Measurements from ENCODE around the gene GPR151. TPM values are rescaled to one million over a fixed set of nuclear protein-coding genes. Genes with fewer than 3 reads are reported as not detected.

Gene GPR151
- polyA plus RNA-seq (2012; rRNA removed): not detected in 2 replicates
- polyA plus RNA-seq (2012; cell fraction: cytosol; rRNA removed): not detected in 2 replicates
- not detected in 2 replicates for polyA plus RNA-seq (2012; cell fraction: nucleus; rRNA removed)

DNA sequence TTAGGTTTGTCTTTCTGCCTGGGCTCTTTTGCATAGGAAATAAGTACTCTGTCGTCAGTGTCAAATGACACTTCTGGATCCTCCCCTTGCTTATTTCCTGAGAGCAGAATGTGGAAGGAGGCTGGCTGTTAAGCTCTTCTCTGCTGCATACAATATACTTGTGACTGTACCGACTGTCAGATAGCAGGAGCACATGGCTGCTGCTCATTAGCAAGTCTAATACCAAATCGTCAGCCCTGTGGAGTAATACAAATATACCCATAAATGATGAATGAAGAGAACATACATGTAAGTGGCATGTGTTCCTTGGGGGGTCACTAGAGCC, at the start of gene GPR151:
GPR151 (minus strand) TSS at position 40 of the 325 bp plus-strand sequence. CDS start 77 bp downstream, outside the sequence.
- no peaks in the 10 kb centered on the region for H3K9me2 ChIP-seq
- CTCF ChIA-PET: interaction anchor here (0.7 to 5.2 kb wide), 3 partner anchors 17 to 864 kb away, joined by 3 to 24 read pairs (median 3); no protein-coding TSS in a partner anchor

More for the DNA sequence above, at the start of gene GPR151:
- Histone ChIP-seq H3K9me3 (no peaks in the 10 kb centered on the region), H3K4me3 (ENCODE audit: low read depth in 2 of 2, low read length in 1 of 2) (no peak within 1 kb of the TSS), H3F3A (replicated peaks; ENCODE audit: insufficient read depth) (peaks cover 9% of the 10 kb centered on the region), H2AFZ (ENCODE audit: low read depth) (no peak within 1 kb of the TSS), H3K4me1 (ENCODE audit: control insufficient read depth in 1 of 2, insufficient read depth in 2 of 2, low read depth in 1 of 2, low read length in 1 of 2) (no peaks in the 10 kb centered on the region), H3K27ac (ENCODE audit: low read depth in 2 of 2, low read length in 1 of 2) (no peak within 1 kb of the TSS), H3K4me2 (no peak within 1 kb of the TSS), H3K9ac (no peak within 1 kb of the TSS), H3K79me2 (ENCODE audit: insufficient read depth) (no peaks in the 10 kb centered on the region), H3K27me3 (ENCODE audit: insufficient read depth) (no peaks in the 10 kb centered on the region), H3K36me3 (replicated peaks in 1 of 2; ENCODE audit: control insufficient read depth in 1 of 2, insufficient read depth in 2 of 2, low read length in 1 of 2) (peaks cover 23 to 24% of the 10 kb centered on the region in 2 experiments), H4K20me1 (ENCODE audit: insufficient read depth) (no peaks in the 10 kb centered on the region)
- 94% methylated on average over 3 of the region's 3 CpGs for WGBS (ENCODE audit: low lambda C conversion rate)
- POLR2A ChIA-PET: interaction anchor here (0.8 kb wide), 1 partner anchor 16 kb away, joined by 3 read pairs; no protein-coding TSS in a partner anchor
- DNase-seq: no peak
- TF ChIP-seq IRF3 (IDR thresholded peaks at IDR 0.05; ENCODE audit: low read depth, low read length): no peak
- TF ChIP-seq RFX5 (IDR thresholded peaks at IDR 0.05; ENCODE audit: low read length): no peak
- TF ChIP-seq CHD2 (IDR thresholded peaks at IDR 0.05; ENCODE audit: low read length, partially characterized antibody): no peak
- TF ChIP-seq GATA2 (CRISPR knock-in tag; IDR thresholded peaks at IDR 0.05): no peak
- TF ChIP-seq MAX (IDR thresholded peaks at IDR 0.05; ENCODE audit: low read depth): no peak
- TF ChIP-seq, protein P1, sequence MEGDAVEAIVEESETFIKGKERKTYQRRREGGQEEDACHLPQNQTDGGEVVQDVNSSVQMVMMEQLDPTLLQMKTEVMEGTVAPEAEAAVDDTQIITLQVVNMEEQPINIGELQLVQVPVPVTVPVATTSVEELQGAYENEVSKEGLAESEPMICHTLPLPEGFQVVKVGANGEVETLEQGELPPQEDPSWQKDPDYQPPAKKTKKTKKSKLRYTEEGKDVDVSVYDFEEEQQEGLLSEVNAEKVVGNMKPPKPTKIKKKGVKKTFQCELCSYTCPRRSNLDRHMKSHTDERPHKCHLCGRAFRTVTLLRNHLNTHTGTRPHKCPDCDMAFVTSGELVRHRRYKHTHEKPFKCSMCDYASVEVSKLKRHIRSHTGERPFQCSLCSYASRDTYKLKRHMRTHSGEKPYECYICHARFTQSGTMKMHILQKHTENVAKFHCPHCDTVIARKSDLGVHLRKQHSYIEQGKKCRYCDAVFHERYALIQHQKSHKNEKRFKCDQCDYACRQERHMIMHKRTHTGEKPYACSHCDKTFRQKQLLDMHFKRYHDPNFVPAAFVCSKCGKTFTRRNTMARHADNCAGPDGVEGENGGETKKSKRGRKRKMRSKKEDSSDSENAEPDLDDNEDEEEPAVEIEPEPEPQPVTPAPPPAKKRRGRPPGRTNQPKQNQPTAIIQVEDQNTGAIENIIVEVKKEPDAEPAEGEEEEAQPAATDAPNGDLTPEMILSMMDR (IDR thresholded peaks at IDR 0.05): no peak
- no peak for TF ChIP-seq EP300 (IDR thresholded peaks at IDR 0.05; ENCODE audit: borderline replicate concordance in 1 of 2, low read depth in 1 of 2, low read length in 1 of 2)
- no peak for TF ChIP-seq RAD21 (IDR thresholded peaks at IDR 0.05; ENCODE audit: low read length)
- TF ChIP-seq RXRA (IDR thresholded peaks at IDR 0.05; ENCODE audit: borderline replicate concordance, low read depth): no peak
- TF ChIP-seq MXI1 (IDR thresholded peaks at IDR 0.05; ENCODE audit: low read depth, low read length): no peak
- no peak for TF ChIP-seq JUND (IDR thresholded peaks at IDR 0.05)
- TF ChIP-seq FOXM1 (IDR thresholded peaks at IDR 0.05; ENCODE audit: low read depth): no peak
- TF ChIP-seq TEAD4 (IDR thresholded peaks at IDR 0.05; ENCODE audit: borderline replicate concordance, insufficient read depth): no peak
- TF ChIP-seq, protein P2, sequence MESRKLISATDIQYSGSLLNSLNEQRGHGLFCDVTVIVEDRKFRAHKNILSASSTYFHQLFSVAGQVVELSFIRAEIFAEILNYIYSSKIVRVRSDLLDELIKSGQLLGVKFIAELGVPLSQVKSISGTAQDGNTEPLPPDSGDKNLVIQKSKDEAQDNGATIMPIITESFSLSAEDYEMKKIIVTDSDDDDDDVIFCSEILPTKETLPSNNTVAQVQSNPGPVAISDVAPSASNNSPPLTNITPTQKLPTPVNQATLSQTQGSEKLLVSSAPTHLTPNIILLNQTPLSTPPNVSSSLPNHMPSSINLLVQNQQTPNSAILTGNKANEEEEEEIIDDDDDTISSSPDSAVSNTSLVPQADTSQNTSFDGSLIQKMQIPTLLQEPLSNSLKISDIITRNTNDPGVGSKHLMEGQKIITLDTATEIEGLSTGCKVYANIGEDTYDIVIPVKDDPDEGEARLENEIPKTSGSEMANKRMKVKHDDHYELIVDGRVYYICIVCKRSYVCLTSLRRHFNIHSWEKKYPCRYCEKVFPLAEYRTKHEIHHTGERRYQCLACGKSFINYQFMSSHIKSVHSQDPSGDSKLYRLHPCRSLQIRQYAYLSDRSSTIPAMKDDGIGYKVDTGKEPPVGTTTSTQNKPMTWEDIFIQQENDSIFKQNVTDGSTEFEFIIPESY (IDR thresholded peaks at IDR 0.05; ENCODE audit: borderline replicate concordance, low read depth): no peak
- no peak for TF ChIP-seq REST (IDR thresholded peaks at IDR 0.05; ENCODE audit: low read depth, low read length)
- TF ChIP-seq USF1 (IDR thresholded peaks at IDR 0.05; ENCODE audit: borderline replicate concordance, low read depth): no peak
- no peak for TF ChIP-seq NRF1 (IDR thresholded peaks at IDR 0.05; ENCODE audit: low read depth, low read length)
- no peak for TF ChIP-seq TCF12 (IDR thresholded peaks at IDR 0.05)

All from SK-N-SH (cell line).